Measurements from ENCODE around the gene PCSK9. TPM values are rescaled to one million over a fixed set of nuclear protein-coding genes. Genes with fewer than 3 reads are reported as not detected.

Gene PCSK9
- total RNA-seq, 1 experiment from 2014 or later: 38.9 TPM

- Histone ChIP-seq H3K36me3 (ENCODE audit: insufficient read depth, low read length, poor library complexity, severe bottlenecking) (no peaks in the 10 kb centered on the region), H3K9me3 (ENCODE audit: low read depth, low read length, poor library complexity, severe bottlenecking) (no peaks in the 10 kb centered on the region), H3K27ac (ENCODE audit: low read depth, low read length, poor library complexity, severe bottlenecking) (no peak overlapping the region), H3K27me3 (replicated peaks; ENCODE audit: insufficient read depth, low read depth, low read length, poor library complexity) (peaks cover 14% of the 10 kb centered on the region), H3K4me1 (ENCODE audit: insufficient read depth, low read length, poor library complexity, severe bottlenecking) (peaks cover 8% of the 10 kb centered on the region), H3K4me3 (ENCODE audit: low read depth, low read length, poor library complexity, severe bottlenecking) (no peak overlapping the region)
- peak; percentile 24 for DNase-seq (ENCODE audit: low spot score)
- ChIA-PET CTCF (interaction anchor here (2.7 to 3.2 kb wide), 2 partner anchors 45 to 50 kb away, joined by 19 to 28 read pairs; no protein-coding TSS in a partner anchor), POLR2A (ENCODE audit: low non-redundant PET) (no interaction called here)
- TF ChIP-seq EZH2 (IDR thresholded peaks at IDR 0.05; ENCODE audit: borderline replicate concordance, low read depth, low read length, poor library complexity, severe bottlenecking) (no peak), CTCF (conservative IDR thresholded peaks at IDR 0.05; ENCODE audit: low read depth, low read length) (no peak)
- intact Hi-C loops (cut with micrococcal nuclease; ENCODE audit: unreplicated experiment): no loop called here
- BruUV-seq (replicated peaks): no TSS peak
Measured at GRCh38 chr1:54995013-54995760, 44.2 kb upstream of the PCSK9 start.

- H3K36me3 ChIP-seq (ENCODE audit: insufficient read depth, low read length, poor library complexity, severe bottlenecking): no peaks in the 10 kb centered on the region
- DNase-seq (ENCODE audit: low spot score): no peak
- POLR2A ChIA-PET (ENCODE audit: low non-redundant PET): no interaction called here
- intact Hi-C loops (cut with micrococcal nuclease; ENCODE audit: unreplicated experiment): loop anchor here (1.0 kb wide), 2 partner anchors 46 to 51 kb away; no protein-coding TSS in a partner anchor
- CTCF ChIA-PET: interaction anchor here (1.1 to 3.2 kb wide), 3 partner anchors 21 to 50 kb away, joined by 4 to 28 read pairs (median 19); no protein-coding TSS in a partner anchor
- no peaks in the 10 kb centered on the region for H3K9me3 ChIP-seq (ENCODE audit: low read depth, low read length, poor library complexity, severe bottlenecking)
- H3K27me3 ChIP-seq (replicated peaks; ENCODE audit: insufficient read depth, low read depth, low read length, poor library complexity): peaks cover 14% of the 10 kb centered on the region
- TF ChIP-seq EZH2 (IDR thresholded peaks at IDR 0.05; ENCODE audit: borderline replicate concordance, low read depth, low read length, poor library complexity, severe bottlenecking) (no peak), CTCF (conservative IDR thresholded peaks at IDR 0.05; ENCODE audit: low read depth, low read length) (no peak)
- no peak overlapping the region for H3K4me3 ChIP-seq (ENCODE audit: low read depth, low read length, poor library complexity, severe bottlenecking)
- no peak overlapping the region for H3K27ac ChIP-seq (ENCODE audit: low read depth, low read length, poor library complexity, severe bottlenecking)
- H3K4me1 ChIP-seq (ENCODE audit: insufficient read depth, low read length, poor library complexity, severe bottlenecking): peaks cover 8% of the 10 kb centered on the region
- BruUV-seq (replicated peaks): no TSS peak
Measured at GRCh38 chr1:54995835-54996234, 43.5 kb upstream of the PCSK9 start.

- TF ChIP-seq CTCF (conservative IDR thresholded peaks at IDR 0.05; ENCODE audit: low read depth, low read length) (peak; percentile 92), EZH2 (IDR thresholded peaks at IDR 0.05; ENCODE audit: borderline replicate concordance, low read depth, low read length, poor library complexity, severe bottlenecking) (no peak)
- H3K9me3 ChIP-seq (ENCODE audit: low read depth, low read length, poor library complexity, severe bottlenecking): no peaks in the 10 kb centered on the region
- intact Hi-C loops (cut with micrococcal nuclease; ENCODE audit: unreplicated experiment): loop anchor here (1.0 kb wide), 2 partner anchors 46 to 51 kb away; no protein-coding TSS in a partner anchor
- H3K4me1 ChIP-seq (ENCODE audit: insufficient read depth, low read length, poor library complexity, severe bottlenecking): peaks cover 8% of the 10 kb centered on the region
- DNase-seq (ENCODE audit: low spot score): peak; percentile 88
- BruUV-seq (replicated peaks): no TSS peak
- POLR2A ChIA-PET (ENCODE audit: low non-redundant PET): interaction anchor here (0.5 kb wide), 1 partner anchor 340 kb away, joined by 3 read pairs; no protein-coding TSS in a partner anchor
- peaks cover 14% of the 10 kb centered on the region for H3K27me3 ChIP-seq (replicated peaks; ENCODE audit: insufficient read depth, low read depth, low read length, poor library complexity)
- no peaks in the 10 kb centered on the region for H3K36me3 ChIP-seq (ENCODE audit: insufficient read depth, low read length, poor library complexity, severe bottlenecking)
- CTCF ChIA-PET: interaction anchor here (1.1 to 3.2 kb wide), 3 partner anchors 20 to 51 kb away, joined by 4 to 28 read pairs (median 19); no protein-coding TSS in a partner anchor
- H3K4me3 ChIP-seq (ENCODE audit: low read depth, low read length, poor library complexity, severe bottlenecking): no peak overlapping the region
- no peak overlapping the region for H3K27ac ChIP-seq (ENCODE audit: low read depth, low read length, poor library complexity, severe bottlenecking)
Measured at GRCh38 chr1:54996359-54996868, 42.9 kb upstream of the PCSK9 start.

All from A673 (cell line).